Loucy (cell line): Measurements from ENCODE around the gene KICS2.

ENCODE experiments used
- CTCF ChIP-seq: fragments of 200-600 bp; sonication (generic); conservative IDR thresholded peaks from 2 replicates; pipeline ENCODE4 v1.5.1; 2014; ENCODE audit warnings: mild to moderate bottlenecking, antibody characterized with exemption, low read length
- EZH2phosphoT487 ChIP-seq: fragments of 200-600 bp; IDR thresholded peaks from 2 replicates; pipeline ENCODE4 v1.6.1; 2018; ENCODE audit warnings: antibody characterized with exemption, mild to moderate bottlenecking, moderate library complexity, borderline replicate concordance

GRCh38 chr12:64187794-64188193 is 34.3 kb downstream of the KICS2 start:
- TF ChIP-seq CTCF (no peak), EZH2phosphoT487 (no peak)
